WERI-Rb-1 (cell line): ENCODE results near the gene PRLH.

Experiments
- DNase-seq: peaks from one replicate; pipeline ENCODE4 v3.0.0-alpha.2; 2020
- H3K27ac ChIP-seq: fragments of 250-450 bp; sonication (Bioruptor Pico); 2 replicates; pipeline ENCODE4 v1.5.1; 2020; ENCODE audit warnings: mild to moderate bottlenecking, moderate library complexity
- H3K27me3 ChIP-seq: fragments of 250-450 bp; sonication (Bioruptor Pico); 2 replicates; pipeline ENCODE4 v1.5.1; 2021; ENCODE audit warnings: mild to moderate bottlenecking, low read depth, moderate library complexity; ENCODE audit not compliant: insufficient read depth, severe bottlenecking
- H3K36me3 ChIP-seq: fragments of 250-450 bp; sonication (Bioruptor Pico); 2 replicates; pipeline ENCODE4 v1.5.1; 2020; ENCODE audit warnings: mild to moderate bottlenecking, moderate library complexity
- H3K4me3 ChIP-seq: 2 replicates; pipeline ENCODE4 v1.5.1; 2011; ENCODE audit warnings: low read depth, mild to moderate bottlenecking, control low read depth, low read length
- H3K9me3 ChIP-seq: fragments of 250-450 bp; sonication (Bioruptor Pico); 2 replicates; pipeline ENCODE4 v1.5.1; 2021; ENCODE audit warnings: mild to moderate bottlenecking, moderate library complexity; ENCODE audit not compliant: severe bottlenecking
- TF ChIP-seq, protein P1 (sequence below): IDR thresholded peaks from 2 replicates; pipeline ENCODE4 v1.5.1; 2011; ENCODE audit warnings: low read depth, mild to moderate bottlenecking, control low read depth, inconsistent platforms, low read length

Gene PRLH

DNA sequence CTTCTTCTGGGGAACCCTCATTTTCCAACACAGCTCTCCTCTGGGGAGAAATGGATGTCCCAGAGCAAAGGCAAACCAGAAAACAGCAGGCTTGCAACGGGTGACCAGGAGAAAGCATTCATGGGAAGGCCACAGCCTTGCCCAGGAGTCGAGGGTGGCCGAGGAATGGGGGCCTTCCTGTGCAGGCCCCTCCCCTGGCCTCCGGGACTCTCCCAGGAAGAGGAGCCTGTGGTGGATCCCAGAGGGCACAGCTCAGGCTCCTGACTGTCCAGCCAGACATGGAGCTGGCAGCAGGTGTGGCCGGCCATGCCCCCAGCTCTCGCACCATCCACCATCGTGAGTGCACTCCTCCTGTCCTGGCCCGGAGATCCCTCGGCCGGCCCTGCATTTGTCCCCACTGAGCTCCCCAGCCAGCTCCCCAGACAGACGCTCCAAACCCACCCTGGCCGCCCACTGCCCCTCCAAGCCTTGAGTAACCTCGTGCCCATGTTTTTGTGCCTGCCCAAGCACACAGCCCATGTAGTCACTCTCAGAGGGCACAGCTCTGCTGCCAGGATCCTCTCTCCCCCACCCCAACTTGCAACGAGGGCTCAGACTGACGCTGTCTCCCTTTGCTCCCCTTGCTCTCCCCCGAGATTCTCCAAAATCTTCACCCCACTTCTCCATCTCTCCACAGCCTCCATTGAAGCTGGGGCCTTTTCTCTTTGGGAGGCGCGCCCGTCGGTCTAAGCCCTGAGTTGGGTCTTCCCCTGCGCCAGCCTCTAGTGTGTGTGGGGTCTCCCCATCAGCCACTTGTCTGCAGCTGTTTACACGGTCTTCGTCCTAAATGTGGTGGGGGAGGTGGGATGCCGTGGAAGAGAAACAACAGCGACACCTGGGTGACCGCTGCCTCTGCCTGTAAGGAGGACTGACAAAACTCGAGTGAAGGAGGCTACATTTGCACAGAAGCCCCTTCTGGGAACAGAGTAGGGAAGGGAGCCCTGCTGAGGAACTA, 9.8 kb downstream of the PRLH start:
- H3K27ac ChIP-seq, result no peak overlapping the region
- H3K27me3 ChIP-seq, result peaks cover 12% of the 10 kb centered on the region
- H3K4me3 ChIP-seq, result no peak overlapping the region
- no peak for DNase-seq
- TF ChIP-seq, protein P1, sequence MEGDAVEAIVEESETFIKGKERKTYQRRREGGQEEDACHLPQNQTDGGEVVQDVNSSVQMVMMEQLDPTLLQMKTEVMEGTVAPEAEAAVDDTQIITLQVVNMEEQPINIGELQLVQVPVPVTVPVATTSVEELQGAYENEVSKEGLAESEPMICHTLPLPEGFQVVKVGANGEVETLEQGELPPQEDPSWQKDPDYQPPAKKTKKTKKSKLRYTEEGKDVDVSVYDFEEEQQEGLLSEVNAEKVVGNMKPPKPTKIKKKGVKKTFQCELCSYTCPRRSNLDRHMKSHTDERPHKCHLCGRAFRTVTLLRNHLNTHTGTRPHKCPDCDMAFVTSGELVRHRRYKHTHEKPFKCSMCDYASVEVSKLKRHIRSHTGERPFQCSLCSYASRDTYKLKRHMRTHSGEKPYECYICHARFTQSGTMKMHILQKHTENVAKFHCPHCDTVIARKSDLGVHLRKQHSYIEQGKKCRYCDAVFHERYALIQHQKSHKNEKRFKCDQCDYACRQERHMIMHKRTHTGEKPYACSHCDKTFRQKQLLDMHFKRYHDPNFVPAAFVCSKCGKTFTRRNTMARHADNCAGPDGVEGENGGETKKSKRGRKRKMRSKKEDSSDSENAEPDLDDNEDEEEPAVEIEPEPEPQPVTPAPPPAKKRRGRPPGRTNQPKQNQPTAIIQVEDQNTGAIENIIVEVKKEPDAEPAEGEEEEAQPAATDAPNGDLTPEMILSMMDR, result no peak
- no peaks in the 10 kb centered on the region for H3K36me3 ChIP-seq
- no peaks in the 10 kb centered on the region for H3K9me3 ChIP-seq

DNA sequence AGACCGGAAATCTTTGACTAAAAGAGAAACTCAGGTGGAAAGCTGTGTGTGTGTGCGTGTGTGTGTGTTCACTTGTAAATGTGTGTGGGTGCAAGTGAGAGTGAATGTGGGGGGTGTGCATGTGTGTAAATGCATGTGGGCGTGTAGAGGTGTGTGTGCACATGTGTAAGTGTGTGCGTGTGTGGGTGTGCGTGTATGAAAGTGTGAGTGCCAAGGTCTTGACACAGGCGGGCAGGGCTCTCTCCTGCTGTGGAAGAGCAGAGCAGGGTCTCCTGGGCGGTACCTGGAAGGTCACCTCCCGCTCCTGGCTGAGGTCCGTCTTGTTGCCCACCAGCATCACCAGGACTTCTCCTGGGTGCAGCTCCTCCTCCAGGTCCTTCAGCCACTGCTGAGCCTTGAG, 10.6 kb downstream of the PRLH start:
- Histone ChIP-seq H3K27ac (no peak overlapping the region), H3K36me3 (no peaks in the 10 kb centered on the region)
- TF ChIP-seq, protein P1, result no peak

DNA sequence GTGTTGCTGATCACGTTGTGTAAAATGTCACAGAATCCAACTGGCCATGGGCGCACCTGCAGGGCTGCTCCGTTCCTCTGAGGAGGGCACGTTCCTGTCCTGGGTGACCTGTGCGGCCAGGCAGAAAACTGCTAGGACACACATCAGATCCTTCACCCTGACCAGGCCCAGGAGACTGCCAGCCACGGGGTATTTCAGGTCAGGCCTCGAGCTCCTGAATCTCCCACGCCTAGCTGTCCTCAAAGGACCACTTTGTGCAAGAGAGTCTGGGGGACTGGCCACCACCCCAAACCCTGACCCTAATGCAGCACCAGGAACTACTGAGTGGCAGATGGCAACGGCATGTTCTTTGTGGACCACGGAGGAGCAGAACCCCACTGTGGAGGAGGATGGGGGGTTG, 11.1 kb downstream of the PRLH start:
- TF ChIP-seq, protein P1, result no peak
- H3K27ac ChIP-seq, result no peak overlapping the region
- H3K36me3 ChIP-seq, result no peaks in the 10 kb centered on the region
- H3K9me3 ChIP-seq, result no peaks in the 10 kb centered on the region
- peaks cover 8% of the 10 kb centered on the region for H3K27me3 ChIP-seq
- no peak for DNase-seq
- H3K4me3 ChIP-seq, result no peak overlapping the region

More for the DNA sequence above, 10.6 kb downstream of the PRLH start:
- no peaks in the 10 kb centered on the region for H3K9me3 ChIP-seq
- H3K27me3 ChIP-seq, result peaks cover 8% of the 10 kb centered on the region
- no peak overlapping the region for H3K4me3 ChIP-seq
- DNase-seq, result no peak

DNA sequence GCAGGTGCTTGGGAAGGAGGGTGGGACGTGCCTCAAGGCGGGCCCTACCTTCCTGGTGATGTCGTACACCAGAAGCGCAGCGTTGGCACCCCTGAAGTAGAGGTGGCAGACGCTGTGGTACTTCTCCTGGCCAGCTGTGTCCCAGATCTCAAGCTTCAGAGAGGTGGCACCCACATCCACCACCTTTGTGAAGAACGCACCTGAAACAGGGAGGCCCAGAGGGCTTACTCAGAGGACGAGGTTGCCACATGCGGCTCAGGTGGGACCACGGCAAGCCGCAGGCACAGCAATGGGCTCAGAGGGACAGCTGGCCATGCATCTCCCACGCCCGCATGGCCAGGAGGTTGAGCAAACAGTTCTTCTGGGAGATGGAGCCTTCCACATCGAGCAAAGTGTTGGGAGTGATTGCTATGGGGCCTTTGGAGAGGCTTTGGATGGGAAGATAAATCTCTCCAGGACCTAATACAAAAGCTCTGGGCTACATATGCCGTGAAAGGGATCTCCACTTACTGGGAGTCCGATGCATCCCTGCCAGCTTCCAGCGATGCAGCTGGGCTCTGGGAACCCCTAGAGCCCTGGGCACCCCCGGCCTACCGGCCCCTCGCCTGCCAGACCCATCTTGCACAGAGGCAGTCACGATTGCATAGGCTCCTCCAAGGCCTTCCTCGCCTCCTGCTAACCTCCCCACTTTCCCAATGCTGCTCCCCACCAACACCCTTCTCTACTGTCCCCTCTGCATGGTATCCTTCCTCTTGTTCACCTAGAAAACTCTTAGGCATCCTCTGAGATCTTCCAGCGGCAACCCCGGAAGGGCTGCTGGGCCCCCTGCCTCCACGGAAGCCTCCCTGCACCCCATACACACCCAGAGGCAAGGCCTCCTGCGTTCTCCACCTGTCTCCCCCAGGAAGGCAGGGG, 11.8 kb downstream of the PRLH start:
- peaks cover 8% of the 10 kb centered on the region for H3K27me3 ChIP-seq

DNA sequence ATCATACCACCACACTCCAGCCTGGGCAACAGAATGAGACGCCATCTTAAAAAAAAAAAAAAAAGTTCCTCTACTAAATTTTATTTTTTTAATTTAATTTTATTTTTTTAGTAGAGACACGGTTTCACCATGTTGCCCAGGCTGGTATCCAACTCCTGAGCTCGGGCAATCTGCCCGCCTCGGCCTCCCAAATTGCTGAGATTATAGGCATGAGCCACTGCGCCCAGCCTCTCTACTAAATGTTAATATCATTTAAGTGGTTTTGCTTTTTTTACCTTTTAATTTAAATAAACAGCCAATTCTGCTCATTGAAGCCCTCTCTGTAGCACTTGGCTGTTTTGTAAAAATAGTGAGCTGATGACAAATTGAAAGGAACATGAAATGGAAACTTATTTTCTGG, 15.0 kb downstream of the PRLH start:
- H3K27ac ChIP-seq, result no peak overlapping the region
- no peaks in the 10 kb centered on the region for H3K9me3 ChIP-seq
- TF ChIP-seq, protein P1, result no peak
- DNase-seq, result no peak
- peaks cover 8% of the 10 kb centered on the region for H3K27me3 ChIP-seq
- H3K36me3 ChIP-seq, result no peaks in the 10 kb centered on the region
- no peak overlapping the region for H3K4me3 ChIP-seq

More for the DNA sequence above, 11.8 kb downstream of the PRLH start:
- Histone ChIP-seq H3K4me3 (no peak overlapping the region), H3K27ac (no peak overlapping the region), H3K9me3 (no peaks in the 10 kb centered on the region), H3K36me3 (no peaks in the 10 kb centered on the region)
- TF ChIP-seq, protein P1, result no peak
- no peak for DNase-seq
